ENCODE measurements around the gene TMEM129.
"Not testable (repeated sequence)": the region's sequence is repeated elsewhere in the genome, so short reads cannot be mapped to it uniquely, and the experiment has no call there.

Gene TMEM129

GRCh38 chr4:1717129-1718094, 3.7 kb downstream of the TMEM129 start:
- DNase-seq = no peak

GRCh38 chr4:1716065-1716945, 4.8 kb downstream of the TMEM129 start:
- no peak for DNase-seq

GRCh38 chr4:1715002-1715758, 5.9 kb downstream of the TMEM129 start:
- DNase-seq = no peak

GRCh38 chr4:1714303-1715001, 6.7 kb downstream of the TMEM129 start:
- DNase-seq = no peak

GRCh38 chr4:1713003-1713851, 7.9 kb downstream of the TMEM129 start:
- no peak for DNase-seq

GRCh38 chr4:1712216-1713002, 8.7 kb downstream of the TMEM129 start, which contains the start of gene SLBP:
Gene SLBP, minus strand, starts transcription at chr4:1712319. Its CDS starts 131 bp downstream, at chr4:1712188.
- peak; percentile 99 for DNase-seq

GRCh38 chr4:1711571-1712215, 9.4 kb downstream of the TMEM129 start:
- DNase-seq = peak; percentile 23

GRCh38 chr4:1711055-1711570, 10.0 kb downstream of the TMEM129 start:
- DNase-seq = no peak

- DNase-seq = no peak
These were observed 12.5 kb downstream of the TMEM129 start for GRCh38 chr4:1708581-1708980.

- DNase-seq = no peak
These were observed 14.8 kb downstream of the TMEM129 start for GRCh38 chr4:1706358-1706757.

- no peak for DNase-seq
These were observed 15.4 kb downstream of the TMEM129 start for GRCh38 chr4:1705732-1706131.

- DNase-seq = no peak
These were observed 17.3 kb downstream of the TMEM129 start for GRCh38 chr4:1703867-1704266.

- not testable (repeated sequence) for DNase-seq
These were observed 19.5 kb downstream of the TMEM129 start for GRCh38 chr4:1701671-1702070.

- DNase-seq = no peak
These were observed 25.2 kb downstream of the TMEM129 start for GRCh38 chr4:1695913-1696312.

- peak; percentile 83 for DNase-seq
These were observed 27.8 kb downstream of the TMEM129 start for GRCh38 chr4:1693131-1693896.

GRCh38 chr4:1691737-1692373, 29.3 kb downstream of the TMEM129 start:
- DNase-seq = no peak

GRCh38 chr4:1690698-1691097, 30.4 kb downstream of the TMEM129 start:
- no peak for DNase-seq

GRCh38 chr4:1686440-1687036, 34.6 kb downstream of the TMEM129 start:
- DNase-seq = no peak
